Stimulated activated CD4-positive, alpha-beta T cell treated with anti-CD3 and anti-CD28 coated beads, Interleukin-12 subunit alpha, Interleukin-12 subunit beta, amount 100 ng/mL, for 24 hours (primary cell): Measurements from ENCODE around the gene MT4.

Experiments used
- DNase-seq, 2 experiments: peaks; one replicate each; pipeline ENCODE4 v3.0.0-alpha.2; 2020; ENCODE audit warnings: low read depth in 2 of 2

Gene MT4

DNA sequence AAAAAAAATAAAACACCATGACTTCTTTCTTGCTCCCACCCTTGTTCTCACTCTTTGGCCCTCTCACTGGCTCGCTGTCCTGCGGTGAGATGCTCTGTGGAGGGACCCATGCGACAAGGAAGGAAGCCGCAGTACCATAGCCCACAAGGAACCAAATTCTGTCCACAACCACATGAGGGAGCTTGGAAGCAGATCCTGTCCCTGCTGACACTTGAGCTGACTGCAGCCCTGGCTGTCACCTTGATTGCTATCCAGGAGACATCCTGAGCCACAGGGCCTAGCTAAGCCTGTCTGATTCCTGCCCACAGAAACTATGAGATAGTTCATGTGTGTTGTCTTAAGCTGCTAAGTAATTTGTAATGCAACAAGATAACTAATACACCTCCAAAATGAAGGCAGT lies 38.7 kb downstream of the MT4 start:
- no peak for DNase-seq

DNA sequence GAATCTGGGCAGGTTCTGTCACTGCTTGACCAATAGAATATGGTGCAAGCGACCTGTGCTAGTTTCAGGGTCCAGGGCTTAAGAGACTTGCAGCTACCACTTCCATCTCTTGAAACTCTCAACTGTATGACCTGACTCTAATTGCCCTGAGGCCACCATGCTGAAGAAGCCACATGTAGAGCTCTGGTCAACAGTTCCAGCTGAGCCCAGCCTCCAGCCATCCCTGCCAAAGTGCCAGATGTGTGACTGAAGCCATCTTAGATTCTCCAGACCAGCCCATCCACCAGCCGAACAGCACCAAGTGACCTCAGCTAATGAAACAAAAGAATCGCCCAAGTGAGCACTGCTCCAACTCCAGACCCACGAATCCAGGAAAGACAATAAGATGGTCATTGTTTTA lies 40.1 kb downstream of the MT4 start:
- no peak for DNase-seq

DNA sequence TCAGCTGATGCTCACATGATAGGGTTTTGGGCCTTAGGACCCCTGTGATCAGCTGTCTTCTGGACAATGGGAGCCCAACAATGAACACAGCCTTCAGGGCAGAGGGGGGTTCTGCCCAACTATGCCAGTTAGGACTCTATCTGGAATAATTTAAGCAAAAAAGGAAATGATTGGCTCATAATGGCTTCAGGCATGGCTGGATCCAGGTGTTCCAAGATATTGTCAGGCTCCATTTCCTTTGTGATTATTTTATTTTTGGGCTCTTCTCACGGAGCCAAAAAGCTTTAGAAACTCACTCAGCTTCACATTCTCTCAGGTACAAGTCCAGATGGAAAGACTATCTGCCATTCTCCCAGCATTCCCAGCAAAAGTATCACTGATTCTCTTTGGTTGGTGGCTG lies 40.6 kb downstream of the MT4 start:
- no peak for DNase-seq

DNA sequence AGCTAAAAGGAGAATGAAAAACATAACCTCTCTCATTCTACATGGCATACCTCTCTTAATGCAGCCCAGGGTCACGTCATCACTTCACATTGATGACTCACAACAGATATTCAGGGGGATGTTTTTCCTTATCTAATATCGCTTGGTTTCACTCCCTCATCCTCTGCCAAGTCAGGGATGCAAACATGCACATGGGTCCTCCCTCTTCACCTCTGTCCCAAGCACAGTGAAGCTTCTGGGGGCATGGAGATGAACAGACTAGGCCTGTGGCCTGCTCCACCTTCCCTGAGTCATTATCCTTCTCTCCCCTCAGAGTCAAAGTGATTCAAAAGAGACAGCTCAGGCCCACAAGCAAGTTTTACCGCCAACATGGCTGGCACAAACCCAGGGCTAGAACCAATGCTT lies 41.2 kb downstream of the MT4 start:
- no peak for DNase-seq

DNA sequence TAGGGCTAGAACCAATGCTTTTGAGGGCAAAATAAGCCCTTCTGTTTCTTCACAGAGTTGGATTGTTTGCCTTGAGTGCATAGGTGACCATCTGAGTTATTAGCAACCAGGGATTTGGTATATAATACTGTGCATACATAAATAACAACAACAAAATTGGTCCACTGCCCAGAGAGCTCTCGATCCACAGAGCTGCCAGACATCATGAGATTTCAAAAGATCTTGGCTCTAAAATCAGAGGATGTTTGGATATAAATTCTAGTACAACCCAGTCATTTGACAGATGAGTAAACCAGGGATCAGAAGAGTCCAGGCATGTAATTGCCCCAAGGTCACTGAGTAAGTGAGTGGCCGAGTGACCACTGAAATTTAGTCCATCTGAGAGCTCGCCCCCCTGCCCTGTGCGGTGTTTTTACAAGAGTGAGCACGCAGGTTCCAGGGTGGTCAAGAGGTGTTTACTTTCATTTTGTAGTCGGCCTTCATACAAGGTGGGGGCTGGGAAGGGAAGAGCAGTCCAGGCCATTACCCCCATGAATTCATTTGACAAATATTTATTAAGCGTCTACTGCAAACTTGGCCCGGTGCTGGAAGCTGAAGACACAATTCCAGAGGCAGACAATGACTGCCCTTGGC lies 41.7 kb downstream of the MT4 start:
- no peak for DNase-seq

DNA sequence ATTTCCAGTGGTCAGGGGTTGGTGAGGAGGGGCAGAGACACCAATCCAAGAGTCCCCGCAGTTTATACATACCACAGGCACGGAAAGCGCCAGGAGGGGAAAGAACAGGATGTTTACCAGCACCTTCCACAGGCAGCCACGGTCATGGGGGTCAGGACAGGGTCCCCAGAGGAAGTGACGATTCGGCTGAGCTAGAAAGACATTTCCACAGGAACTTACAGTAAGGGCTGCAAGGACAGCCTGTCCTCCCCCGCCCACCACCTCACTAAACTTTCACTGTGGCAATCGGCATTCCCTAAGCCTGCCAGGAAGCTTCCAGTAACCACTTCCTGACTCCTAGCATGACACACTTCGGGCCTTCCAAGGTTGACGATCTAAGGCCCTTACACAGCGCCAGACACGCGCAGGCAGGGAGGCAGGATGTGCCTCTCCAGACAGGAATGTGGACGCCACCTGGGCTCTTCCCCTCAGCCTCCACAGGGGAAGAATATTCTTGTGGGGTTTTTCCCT lies 42.3 kb downstream of the MT4 start:
- no peak for DNase-seq

DNA sequence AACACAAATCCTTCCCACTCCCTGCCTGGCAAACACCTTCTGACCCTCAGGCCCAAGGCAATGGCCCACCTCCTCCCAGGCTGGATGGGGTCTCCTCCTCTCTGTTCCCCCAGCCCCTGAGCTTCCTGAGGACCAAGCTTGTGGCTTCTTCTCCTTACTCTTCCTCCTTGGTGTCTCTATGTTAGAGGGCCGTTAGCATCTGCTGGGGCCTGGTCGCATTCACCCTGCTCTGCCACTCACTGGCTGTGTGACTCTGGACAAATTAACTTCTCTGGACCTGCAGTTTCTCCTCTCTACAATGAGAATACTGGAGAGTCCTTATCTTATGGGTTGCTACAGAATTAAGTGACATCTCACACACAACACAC lies 42.8 kb downstream of the MT4 start:
- DNase-seq, result no peak

DNA sequence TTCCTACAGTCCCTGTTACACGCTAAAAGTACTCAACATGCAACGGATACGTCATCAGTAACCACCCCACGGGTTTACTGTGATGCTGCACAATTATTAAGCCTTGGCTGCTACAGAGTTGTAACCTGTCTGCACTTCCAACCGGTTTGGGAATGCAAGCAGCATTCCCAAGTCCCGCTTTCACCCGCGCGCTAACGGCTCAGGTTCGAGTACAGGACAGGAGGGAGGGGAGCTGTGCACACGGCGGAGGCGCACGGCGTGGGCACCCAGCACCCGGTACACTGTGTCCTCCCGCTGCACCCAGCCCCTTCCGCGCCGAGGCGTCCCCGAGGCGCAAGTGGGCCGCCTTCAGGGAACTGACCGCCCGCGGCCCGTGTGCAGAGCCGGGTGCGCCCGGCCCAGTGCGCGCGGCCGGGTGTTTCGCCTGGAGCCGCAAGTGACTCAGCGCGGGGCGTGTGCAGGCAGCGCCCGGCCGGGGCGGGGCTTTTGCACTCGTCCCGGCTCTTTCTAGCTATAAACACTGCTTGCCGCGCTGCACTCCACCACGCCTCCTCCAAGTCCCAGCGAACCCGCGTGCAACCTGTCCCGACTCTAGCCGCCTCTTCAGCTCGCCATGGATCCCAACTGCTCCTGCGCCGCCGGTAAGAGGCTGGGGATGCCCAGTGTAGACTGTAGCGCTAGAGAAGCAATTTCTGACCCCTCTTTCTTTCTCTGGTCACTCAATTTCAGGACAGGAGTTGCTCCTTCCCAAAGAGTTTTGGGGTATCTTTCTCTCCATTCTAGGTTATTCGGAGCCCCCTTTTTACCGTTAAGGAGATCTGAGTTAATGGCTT lies 43.4 kb downstream of the MT4 start, which contains the start of gene MT2A:
Gene MT2A (plus strand): TSS at position 542 of the 833 bp plus-strand sequence. CDS start 72 bp downstream, at position 614.
- peak; percentile 84 to 87 for DNase-seq

DNA sequence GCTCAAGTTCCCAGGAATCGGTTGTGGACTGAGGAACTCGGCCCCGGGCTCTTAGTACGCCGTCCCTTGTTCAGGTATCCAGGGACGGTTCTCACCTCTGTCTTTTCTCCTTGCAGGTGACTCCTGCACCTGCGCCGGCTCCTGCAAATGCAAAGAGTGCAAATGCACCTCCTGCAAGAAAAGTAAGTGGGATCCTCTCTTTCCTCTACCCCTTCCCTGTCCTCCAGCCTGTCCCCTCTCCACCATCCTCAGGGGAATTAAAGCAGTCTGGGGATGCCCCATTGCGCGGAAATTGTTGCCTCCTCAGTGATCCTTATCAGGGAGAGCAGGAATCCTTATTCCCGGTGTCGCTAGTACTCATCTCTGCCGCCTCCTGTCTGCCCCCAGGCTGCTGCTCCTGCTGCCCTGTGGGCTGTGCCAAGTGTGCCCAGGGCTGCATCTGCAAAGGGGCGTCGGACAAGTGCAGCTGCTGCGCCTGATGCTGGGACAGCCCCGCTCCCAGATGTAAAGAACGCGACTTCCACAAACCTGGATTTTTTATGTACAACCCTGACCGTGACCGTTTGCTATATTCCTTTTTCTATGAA lies 44.1 kb downstream of the MT4 start:
- no peak for DNase-seq

DNA sequence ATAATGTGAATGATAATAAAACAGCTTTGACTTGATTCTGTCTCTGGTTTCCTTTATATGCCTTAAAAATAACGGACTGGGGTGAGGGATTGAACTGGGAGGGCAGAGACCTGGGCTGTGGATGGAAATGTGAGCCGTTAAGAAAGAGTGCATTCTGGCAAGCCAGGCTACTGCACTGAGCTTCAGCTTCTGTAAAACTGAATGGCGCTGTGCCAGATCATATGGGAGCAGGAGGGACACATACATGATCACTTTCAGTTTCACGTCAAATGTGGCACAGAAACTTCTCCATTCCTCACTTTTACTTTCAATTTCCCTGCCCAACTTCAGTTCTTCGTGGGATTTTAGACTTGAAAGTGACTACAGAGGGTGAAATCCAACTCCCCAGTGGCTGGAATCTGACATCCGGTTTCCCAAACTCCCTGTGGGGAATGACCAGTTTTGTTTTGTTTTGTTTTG lies 44.6 kb downstream of the MT4 start:
- DNase-seq, result peak; percentile 53 to 67

DNA sequence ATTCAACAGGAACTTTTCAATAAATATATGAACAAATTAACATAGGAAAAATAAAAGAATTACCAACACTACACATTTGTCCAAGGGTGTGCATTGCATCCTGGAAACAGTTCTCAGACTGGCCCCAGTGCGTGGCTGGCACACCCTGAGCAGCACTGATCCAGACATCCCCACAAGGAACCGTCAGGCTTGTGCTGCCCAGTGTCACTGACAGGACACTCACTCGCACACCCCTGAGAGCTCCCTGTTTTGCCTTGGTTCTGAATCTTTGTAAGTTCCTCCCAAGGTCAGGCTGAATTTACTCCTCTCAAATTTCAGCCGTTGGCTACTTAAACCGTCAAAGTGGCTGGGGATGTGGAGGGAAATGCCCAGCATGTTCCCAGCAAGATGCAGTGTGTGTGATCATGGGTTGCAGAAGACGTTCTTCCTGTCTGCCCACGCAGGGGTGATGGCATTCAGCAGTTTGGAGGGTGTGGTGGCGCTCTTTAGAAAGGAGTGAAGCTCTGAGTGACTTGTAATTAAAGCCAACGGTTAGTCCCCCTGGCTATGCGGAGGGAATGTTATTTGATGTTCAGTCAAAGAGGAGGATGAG lies 45.2 kb downstream of the MT4 start:
- DNase-seq, result peak; percentile 56 to 76

DNA sequence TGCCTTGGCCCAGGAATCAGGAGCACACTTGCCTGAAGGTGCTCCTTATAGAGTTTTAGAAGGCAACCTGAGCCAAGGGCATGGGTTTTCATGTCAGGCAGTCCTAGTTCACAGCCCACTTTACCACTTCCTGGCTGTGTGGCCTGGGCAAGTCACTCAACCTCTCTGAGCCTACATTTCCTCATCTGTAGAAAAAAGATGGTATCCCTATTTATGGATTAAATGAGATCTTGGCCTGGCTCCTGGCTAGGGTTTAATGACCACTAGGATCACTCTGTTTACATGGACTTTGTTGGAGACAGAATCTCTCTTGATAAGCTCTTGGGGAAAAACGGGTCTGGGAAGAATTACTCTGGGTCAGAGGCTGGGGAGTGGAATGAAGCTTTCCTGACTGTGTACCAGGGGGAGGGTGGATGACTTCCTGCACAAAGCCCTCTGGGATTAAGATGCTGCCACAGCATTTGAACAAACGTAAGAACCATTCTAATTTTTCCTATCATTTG lies 45.8 kb downstream of the MT4 start:
- no peak for DNase-seq

DNA sequence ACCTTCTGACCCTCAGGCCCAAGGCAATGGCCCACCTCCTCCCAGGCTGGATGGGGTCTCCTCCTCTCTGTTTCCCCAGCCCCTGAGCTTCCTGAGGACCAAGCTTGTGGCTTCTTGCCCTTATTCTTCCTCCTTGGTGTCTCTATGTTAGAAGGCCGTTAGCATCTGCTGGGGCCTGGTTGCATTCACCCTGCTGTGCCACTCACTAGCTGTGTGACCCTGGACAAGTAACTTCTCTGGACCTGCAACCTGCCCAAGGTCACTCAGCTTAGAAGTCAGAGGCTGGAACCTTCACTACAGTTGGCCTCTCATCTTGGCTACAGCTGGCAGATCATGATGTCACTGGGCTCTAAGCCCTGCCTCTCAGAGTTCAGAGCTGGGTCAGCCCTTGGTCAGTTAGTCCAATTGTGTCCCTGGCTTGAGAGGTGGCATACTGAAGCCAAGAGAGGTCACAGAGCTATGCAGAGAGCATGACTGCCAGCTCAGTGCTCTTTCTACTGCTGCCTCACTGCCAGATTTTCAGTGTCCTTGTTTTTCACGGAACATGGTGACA lies 46.5 kb downstream of the MT4 start:
- DNase-seq, result no peak

DNA sequence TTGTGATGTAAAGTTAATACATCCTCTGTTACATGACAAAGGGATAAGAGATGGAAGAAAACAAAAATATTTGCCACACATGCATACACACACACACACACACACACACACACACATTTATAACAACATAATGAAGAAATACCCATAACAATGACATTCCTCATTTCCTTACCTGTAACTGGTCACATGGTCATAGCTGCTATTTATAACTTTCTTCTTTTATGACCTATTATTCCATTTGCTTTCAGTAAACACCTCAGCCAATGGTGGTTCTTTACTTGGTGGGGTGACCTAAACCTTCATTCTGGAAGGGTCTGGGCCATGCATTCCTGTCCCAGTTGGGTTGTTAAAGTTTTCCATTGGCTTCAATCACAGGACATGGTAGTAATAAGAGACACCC lies 48.8 kb downstream of the MT4 start:
- no peak for DNase-seq

DNA sequence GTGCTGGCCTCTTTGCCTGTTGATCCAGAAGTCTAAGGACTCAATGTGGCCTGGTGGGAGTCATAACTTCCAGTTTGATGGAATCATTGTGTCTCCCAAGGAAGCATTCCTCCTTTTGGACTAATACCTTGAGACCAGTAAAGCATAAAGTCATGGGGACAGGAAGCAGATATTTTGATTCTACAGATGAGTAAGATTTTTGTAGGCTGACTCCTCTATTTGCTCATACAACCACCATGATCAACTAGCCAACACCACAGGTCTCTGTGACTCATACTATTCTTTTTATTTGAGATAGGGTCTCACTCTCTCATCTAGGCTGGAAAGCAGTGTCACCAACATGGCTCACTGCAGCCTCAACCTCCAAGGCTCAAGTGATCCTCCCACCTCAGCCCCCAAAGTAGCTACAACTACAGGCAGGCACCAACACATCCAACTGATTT lies 49.7 kb downstream of the MT4 start:
- no peak for DNase-seq

DNA sequence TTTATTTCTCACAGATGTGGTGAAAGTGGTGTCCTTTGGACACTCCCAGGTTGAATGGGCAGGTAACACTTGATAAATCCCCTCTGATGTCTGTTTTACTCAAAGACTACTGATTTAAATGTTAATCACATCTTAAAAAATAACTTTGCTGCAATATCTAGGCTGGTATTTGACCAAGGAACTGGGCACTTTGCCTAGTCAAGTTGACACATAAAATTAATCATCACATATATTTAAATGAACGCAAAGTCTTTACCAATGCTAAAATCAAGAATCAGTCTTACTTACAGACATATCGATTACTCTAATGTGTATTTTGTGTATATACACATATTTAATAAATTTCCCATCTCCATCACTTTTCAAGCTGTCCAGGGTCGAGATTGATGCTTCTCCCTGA lies 50.5 kb downstream of the MT4 start:
- DNase-seq, result no peak

DNA sequence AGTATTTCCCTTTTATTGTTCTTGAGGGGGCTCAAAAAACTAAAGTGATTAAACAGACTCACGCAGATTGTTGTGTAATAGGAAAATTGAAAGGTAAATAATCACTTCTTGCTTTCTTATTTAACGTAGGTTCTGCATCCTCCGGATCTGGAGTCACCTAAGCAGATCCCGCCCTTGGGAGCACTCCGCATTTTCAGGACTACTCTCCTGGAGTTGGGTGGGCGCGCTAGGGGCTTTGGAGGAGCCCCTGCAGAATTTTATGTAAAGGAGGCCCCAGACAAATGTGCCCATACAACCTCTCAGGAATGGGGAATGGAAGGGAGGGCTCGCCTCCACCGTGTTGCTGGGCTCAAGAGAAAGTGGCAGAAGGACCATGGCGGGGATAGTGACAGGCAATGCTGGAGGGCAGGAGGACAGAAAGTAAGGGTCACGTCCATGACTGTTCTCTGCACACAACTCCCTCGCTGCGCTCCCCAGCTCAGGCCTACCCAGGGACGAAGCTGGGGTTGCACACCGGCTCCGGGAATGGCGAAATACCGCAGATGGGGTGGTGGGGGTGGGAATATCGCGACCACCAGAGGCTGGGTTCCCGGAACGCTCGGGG lies 51.8 kb downstream of the MT4 start:
- DNase-seq, result no peak

DNA sequence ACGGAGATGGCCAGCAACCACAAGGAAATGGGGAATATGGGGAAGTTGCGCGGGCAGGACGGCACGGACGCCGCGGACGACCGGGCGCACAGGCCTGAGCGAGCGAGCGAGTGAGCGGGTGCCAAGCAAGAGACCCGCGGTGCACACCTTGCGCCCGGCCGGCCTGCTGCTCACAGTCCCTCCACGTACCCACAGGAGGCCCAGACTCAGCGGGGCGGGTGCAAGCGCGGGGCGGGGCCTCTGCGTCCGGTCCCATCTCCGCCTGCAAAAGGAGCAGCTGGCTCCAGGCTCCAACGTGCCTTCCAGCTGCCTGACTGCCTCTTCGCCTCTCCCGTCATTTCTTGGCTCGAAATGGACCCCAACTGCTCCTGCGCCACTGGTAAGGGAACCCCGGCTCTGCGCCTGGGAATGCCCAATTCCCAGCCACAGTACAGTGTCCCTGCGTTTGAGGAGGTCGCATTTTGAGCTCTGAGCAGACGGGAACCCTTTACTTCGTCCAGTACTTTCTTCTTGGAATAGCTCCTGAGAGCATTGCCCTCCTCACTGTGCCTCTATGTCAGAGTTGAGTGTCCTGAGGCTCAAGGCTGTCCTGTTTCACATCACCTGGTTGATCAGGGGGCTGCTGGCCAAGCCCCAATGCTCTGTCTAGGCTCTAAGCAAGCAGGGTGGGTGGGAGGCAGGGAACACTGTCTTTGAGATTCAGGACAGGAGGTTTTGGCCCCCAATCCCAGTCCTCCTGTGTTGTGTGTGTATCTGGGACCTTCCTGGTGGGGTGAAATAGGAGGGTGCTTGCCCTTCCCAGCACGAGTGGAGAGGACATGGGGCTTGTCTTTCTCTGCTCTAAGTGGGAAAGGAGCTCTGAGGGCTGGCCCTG lies 52.6 kb downstream of the MT4 start:
- peak in 1 of 2 experiments; percentile 64 for DNase-seq

DNA sequence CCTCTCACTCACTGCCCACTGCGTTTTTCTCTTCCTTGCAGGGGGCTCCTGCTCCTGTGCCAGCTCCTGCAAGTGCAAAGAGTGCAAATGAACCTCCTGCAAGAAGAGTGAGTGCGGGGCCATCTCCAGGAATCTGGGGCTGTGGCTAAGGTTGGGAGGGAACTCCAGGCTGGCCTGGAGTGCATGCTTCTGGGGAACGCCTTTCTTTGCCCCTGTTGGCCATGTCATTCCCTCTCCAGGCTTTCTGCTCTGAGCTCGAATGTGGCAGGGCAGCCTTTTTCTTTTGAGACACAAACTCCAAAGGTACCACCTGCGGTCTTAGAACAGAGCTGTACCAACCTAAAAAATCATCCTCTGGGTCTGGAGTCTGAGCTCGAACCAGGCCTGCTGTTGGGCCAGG lies 53.3 kb downstream of the MT4 start:
- DNase-seq, result no peak
